DND-41 (cell line): Measurements from ENCODE around the gene MYH7.

Source experiments
- EZH2 ChIP-seq: IDR thresholded peaks from 3 replicates; pipeline ENCODE4 v1.6.1; 2012; ENCODE audit warnings: borderline replicate concordance, low read depth, mild to moderate bottlenecking, moderate library complexity, low read length, inconsistent platforms; ENCODE audit not compliant: severe bottlenecking
- TF ChIP-seq, protein P1 (sequence below): IDR thresholded peaks from 2 replicates; pipeline ENCODE4 v1.5.1; 2012; ENCODE audit warnings: borderline replicate concordance, low read length, moderate library complexity, mild to moderate bottlenecking; ENCODE audit not compliant: poor library complexity, severe bottlenecking; ENCODE audit errors: extremely low read depth

DNA sequence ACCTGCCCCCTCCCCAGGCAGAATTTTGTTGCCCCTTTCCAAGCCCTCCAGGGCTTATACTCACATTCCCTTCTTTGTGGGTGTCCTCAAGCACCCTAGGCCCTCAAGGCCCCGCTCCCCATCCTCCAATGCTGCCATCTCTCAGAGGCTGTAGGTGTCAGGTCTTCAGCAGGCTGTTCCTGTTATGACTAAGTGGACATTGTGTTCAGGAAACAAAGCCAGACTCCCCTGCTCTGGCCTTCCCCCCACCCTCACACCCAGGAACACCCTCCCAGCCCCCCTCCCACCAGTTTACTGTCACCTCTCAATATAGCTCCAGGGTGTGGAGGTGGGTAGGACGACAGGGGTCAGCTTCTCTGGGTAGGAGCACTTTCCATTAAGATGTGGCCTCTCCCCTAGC lies 26.0 kb downstream of the MYH7 start:
- TF ChIP-seq, protein P1, sequence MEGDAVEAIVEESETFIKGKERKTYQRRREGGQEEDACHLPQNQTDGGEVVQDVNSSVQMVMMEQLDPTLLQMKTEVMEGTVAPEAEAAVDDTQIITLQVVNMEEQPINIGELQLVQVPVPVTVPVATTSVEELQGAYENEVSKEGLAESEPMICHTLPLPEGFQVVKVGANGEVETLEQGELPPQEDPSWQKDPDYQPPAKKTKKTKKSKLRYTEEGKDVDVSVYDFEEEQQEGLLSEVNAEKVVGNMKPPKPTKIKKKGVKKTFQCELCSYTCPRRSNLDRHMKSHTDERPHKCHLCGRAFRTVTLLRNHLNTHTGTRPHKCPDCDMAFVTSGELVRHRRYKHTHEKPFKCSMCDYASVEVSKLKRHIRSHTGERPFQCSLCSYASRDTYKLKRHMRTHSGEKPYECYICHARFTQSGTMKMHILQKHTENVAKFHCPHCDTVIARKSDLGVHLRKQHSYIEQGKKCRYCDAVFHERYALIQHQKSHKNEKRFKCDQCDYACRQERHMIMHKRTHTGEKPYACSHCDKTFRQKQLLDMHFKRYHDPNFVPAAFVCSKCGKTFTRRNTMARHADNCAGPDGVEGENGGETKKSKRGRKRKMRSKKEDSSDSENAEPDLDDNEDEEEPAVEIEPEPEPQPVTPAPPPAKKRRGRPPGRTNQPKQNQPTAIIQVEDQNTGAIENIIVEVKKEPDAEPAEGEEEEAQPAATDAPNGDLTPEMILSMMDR = no peak
- no peak for TF ChIP-seq EZH2
